GM18870 (cell line): Measurements from ENCODE around the gene ZNF469.
"Not testable (repeated sequence)": the region's sequence is repeated elsewhere in the genome, so short reads cannot be mapped to it uniquely, and the experiment has no call there.

Experiments
- ATAC-seq: cut with Tn5 transposase; IDR thresholded peaks from one replicate; pipeline ENCODE4 v1.9.1; 2021; ENCODE audit warnings: moderate library complexity; ENCODE audit not compliant: unreplicated experiment

Gene ZNF469

DNA sequence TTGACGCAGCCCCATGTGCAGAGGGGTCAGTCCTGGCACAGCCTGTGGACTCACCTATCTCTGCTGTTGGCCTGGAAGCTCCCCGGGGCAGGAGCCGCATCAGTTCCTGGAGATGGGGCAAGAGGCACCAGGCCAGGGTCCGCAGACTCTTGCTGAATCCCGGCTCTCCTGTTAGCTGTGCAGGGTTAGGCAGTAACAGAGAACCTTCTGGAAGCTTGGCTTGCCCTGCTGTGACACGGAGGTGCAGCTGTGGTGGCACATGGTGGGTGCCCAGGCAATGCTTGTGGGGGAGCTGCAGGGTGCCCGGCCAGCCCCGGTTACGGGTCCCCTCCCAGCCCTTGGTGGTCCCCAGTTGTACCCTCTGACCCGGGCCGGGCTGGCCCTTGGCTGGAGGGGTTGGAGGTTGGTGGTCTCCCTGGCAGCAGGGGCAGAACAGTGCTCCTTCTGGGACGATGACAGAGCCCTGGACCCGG, 26.0 kb upstream of the ZNF469 start:
- ATAC-seq = no peak

DNA sequence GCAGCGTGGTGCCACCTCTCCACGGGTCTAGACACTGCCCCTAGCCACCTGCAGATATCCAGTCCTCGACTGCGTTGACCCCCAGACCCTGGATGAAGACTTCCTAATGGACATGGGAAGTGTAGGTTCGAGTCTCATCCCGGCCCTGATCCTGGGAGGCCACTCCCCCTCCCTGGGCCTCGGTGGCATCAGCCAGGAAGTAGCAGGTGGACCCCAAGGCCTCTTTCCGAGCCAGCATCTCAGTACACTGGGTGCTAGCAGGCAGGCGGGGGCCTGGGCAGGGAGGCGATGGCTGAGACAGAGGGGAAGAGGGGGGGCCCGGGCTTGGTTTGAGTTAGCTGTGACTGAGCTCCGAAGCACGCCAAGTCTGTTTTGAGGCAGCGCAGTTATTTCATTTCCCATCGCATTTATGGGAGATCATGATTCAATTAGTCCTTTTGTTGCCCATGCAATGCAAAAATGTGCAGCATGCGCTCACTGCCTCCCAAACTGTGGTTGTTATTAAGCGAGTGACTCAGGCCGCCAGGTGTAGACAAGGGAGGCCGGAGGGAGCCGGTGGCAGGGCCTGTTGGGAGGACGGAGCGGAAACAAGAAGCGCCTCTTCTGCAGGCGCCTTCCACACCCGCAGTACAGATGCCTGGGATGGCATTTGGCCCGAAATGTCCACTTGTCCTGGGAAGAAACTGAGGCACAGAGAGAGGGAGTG, 25.3 kb upstream of the ZNF469 start:
- no peak for ATAC-seq

DNA sequence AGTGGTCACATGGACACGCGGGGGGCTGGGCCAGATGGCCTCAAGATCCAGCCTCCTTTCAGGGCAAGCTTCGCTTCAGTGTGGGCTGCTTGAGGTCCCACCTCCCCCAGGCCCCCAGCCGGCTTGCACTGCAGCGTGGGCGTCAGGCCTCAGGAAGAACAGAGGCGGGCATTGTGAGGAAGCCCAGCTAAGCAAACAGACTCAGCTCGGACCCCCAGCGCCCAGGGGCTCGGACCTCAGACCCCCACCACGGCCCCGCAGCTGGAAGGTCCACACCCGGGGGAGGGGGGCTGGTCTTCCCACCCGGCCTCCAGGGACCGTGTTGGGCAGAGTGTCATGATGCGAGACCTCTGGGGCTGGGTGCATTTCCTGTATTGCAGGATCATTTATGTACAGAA, 24.7 kb upstream of the ZNF469 start:
- no peak for ATAC-seq

DNA sequence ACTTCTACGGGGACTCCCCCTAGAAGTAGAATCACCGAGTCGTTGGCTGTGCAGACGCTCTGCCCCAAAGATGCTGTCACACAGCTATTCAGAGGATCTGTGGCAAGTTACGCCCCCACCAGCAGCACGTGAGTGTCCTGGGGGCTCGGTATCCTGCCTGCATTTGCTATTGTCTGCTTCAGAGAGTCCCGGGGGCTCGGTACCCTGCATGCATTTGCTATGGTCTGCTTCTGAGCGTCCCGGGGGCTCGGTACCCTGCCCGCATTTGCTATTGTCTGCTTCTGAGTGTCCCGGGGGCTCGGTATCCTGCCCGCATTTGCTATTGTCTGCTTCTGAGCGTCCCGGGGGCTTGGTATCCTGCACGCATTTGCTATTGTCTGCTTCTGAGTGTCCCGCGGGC, 23.8 kb upstream of the ZNF469 start:
- ATAC-seq = no peak

DNA sequence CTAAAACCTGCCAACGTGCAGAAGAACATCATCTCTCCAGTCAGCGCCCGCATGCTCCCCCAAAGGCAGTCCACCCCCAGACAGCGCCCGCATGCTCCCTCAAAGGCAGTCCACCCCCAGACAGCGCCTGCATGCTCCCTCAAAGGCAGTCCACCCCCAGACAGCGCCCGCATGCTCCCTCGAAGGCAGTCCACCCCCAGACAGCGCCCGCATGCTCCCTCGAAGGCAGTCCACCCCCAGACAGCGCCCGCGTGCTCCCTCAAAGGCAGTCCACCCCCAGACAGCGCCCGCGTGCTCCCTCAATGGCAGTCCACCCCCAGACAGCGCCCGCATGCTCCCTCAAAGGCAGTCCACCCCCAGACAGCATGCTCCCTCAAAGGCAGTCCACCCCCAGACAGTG, 22.4 kb upstream of the ZNF469 start:
- not testable (repeated sequence) for ATAC-seq

DNA sequence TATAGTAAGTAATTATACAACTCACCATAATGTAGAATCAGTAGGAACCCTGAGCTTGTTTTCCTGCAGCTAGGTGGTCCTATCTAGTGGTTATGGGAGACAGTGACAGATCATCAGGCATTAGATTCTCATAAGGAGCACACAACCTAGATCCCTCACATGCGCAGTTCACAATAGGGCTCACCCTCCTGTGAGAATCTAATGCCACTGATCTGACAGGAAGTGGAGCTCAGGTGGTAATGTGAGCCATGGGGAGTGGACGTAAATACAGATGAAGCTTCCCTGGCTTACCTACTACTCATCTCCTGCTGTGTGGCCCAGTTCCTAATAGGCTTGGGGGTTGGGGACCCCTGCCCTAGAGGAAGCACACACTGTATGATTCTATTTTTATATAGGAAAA, 21.8 kb upstream of the ZNF469 start:
- no peak for ATAC-seq

DNA sequence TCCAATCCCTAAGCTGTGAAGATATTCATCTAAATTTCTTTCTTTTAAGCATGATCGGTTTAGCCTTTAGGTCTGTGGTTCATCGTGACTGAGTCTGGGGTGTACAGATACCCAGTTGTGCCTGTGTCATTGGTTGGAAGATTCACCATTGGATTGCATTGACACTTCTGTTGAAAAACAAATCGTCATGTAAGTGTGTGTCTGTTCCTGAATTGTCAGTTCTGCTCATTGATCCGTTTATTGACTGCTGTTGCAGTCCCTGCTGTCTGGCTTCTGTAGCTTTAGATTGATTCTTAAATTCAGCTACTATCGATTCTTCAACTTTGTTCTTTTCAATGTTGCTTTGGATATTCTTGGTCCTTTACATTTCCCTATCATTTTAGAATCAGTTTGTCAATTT, 21.0 kb upstream of the ZNF469 start:
- ATAC-seq = no peak

DNA sequence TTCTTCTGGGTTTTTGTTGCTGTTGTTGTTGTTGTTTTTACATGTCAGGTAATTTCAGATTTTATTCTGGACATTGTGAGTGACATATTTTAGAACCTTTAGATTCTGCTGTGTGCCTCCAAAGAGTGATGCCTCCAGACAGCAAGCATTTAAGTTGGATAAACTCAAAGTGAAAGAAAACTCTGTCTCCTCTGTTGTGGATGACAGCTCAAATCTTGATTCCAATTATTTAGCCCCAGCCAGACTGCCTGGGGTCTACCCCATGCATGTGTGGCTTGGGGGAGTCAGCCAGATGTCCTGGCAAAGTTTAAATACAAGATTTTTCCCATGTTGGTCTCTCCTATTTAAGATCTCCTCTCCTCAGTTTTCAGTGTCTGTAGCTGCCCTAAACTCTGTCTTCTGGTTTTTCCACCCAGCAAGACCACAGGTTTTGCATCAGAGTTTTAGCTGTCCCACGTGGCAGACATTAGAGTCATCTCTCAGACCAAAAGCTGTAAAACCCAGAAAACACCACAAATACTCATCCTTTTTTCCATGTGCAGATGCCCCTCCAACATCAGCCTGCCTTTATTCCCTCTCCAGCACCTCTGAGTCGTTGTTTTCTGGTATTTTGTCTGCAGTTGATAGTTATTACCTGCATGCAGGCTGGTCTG, 19.4 kb upstream of the ZNF469 start:
- no peak for ATAC-seq

DNA sequence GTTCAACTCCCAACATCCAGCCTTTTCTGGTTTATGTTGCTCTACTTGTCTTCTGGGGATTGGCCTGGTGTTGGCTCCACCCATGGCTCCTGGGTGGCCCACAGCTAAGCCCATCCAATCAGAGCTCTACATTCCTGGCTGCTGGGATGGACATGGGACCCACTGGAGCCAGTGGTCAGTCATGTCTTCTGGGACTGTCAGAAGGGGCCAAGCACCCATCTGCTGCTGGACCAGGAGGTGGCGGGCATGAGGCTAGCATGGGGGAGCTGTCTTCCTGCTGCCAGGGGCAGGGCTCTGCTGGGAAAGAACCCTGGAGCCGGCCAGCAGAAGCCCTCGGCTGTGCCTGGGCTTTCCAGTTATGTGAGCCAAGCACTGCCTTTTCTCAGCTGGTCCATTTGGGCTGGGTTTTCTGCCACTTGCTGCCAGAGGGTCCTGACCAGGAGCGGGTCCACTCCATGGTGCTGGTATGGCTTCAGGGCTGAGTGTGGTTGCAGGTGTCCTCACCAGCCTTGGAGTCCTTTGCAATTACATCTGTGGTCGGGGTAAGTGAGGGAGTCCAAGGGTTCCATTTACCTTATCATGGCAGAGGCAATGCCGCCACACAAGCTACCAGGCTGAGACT, 17.4 kb upstream of the ZNF469 start:
- ATAC-seq = no peak

DNA sequence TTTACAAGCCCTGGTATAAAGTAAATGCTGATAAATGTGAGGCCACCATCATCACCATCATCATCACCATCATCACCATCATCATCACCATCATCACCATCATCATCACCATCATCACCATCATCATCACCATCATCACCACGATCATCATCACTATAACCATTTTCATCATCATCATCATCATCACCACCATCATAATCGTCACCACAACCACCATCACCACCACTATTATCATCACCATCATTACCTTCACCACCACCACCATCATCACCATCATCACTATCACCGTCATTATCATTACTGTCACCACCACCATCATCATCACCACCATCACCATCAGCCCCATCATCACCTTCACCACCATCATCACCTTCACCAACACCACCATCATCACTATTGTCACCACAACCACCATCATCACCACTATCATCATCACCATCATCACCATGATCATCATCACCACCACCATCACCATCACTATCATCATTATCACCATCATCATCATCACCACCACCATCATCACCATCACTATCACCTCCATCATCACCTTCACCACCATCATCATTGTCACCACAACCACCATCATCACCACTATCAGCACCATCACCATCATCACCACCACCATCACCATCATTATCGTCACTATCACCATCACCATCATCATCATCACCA, 16.6 kb upstream of the ZNF469 start:
- ATAC-seq = no peak

DNA sequence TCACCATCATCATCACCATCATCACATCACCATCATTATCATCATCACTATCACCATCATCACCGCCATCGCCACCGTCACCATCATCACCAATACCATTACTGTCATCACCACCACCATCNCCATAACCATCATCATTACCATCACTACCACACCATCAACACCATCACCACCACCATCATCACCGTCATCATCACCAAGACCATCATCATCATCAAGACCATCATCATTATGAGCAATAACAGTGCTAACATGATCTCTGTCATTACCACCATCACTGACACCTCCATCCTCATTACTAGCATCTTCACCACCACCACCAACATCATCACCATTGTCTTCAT, 16.1 kb upstream of the ZNF469 start:
- no peak for ATAC-seq

DNA sequence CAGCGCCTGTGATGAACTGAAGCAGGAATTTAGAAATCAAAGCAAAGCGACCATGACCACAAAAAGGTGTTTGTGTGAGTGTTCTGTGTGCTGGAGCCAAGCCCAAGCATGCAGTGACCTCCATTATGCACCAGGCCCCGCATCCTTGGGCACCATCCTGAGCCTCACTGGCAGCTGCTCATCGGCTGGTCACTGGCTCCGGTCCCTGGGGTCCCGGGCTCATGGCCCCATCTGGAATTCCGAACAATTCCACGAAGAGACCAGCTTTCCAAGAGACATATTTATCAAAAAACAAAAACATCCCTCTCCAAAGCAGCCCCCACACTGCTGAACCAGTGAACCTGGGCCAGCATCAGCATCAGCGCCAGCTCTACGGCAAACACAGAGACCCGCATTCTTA, 15.2 kb upstream of the ZNF469 start:
- no peak for ATAC-seq

DNA sequence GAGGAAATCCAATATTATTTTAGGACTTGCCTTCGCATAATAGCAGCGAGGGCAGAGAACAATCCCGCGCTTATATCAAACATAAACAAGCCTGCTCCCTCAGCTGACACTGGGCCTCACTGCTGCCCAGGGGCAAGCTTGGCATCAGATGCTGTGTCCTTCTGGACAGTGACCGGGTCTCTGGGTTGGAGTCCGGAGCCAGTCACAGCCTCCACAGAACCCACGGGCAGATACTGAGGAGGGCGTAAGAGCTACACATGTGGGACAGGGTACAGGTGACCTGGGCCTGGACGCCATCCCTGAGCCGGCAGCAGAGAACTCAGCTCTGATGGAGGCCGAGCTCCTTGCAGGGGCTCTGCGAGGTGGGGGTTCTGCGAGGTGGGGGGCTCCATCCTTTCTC, 14.7 kb upstream of the ZNF469 start:
- ATAC-seq = no peak

DNA sequence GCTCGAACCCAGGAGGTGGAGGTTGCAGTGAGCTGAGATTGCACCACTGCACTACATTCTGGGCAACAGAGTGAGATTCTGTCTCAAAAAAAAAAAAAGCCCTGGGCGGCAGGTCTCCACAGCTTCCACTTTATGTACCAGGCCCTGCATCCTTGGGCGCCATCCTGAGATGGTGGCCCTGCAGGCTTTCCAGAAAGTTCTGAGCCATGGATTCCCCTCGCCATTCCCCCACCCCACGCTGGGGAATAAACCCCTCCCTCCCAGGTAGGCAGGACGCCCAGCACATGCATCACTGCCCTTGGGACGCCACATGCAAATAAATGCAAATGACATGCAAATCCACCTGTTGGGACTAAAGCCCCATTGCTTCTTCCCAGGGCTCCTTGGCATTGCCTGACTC, 13.8 kb upstream of the ZNF469 start:
- no peak for ATAC-seq

DNA sequence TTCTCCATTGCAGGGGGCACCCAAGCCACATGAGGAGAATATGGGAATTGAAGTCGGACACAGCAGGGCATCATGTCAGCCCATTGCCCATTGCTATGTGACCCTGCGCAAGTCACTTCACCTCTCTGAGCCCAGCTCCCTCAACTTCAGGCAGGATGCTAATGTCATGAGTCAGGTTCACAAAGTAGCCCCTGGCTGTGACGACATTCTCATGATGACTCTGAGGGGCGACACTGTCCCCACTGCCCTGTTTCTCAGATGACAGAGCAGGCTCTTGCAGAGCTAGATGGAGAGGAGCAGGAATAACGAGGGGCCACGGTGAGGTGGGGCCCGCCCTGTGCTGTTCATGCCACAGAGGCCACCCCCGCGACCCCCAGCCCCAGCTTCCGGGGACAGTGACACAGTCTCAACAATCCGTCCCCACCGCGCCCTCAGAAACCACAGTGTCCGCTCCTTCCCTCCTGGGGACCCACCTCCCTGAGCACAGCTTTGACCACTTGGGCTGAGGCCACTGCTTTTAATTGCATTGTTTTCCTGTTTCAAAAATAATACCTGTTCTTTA, 13.2 kb upstream of the ZNF469 start:
- no peak for ATAC-seq

DNA sequence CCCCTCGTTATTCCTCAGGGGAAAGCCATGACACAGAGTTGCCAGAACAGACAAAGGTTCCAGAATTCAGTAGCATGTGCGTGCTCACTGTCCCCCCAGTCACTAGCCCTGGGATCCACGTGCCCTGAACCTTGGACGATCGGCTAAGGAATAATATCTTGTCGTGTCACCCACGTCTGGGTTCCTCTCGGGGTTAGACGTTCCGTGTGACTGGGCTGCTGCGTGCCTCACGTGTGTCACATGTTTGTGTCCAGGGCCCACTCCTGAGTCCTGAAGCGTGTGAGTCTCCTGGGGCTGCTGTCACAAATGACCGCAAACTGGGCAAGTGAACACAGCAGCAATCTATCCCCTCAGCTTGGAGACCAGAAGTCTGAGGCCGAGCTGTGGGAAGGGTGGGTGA, 12.4 kb upstream of the ZNF469 start:
- no peak for ATAC-seq

DNA sequence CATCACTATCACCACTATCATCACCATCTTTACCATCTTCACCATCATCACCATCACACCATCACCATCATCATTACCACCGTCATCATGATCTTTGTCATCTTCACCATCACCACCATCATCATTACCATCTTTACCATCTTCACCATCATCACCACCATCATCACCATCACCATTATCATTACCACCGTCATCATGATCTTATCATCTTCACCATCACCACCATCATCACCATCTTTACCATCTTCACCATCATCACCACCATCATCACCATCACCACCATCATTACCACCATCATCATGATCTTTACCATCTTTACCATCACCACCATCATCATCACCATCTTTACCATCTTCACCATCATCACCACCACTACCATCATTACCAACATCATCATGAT, 10.2 kb upstream of the ZNF469 start:
- no peak for ATAC-seq

DNA sequence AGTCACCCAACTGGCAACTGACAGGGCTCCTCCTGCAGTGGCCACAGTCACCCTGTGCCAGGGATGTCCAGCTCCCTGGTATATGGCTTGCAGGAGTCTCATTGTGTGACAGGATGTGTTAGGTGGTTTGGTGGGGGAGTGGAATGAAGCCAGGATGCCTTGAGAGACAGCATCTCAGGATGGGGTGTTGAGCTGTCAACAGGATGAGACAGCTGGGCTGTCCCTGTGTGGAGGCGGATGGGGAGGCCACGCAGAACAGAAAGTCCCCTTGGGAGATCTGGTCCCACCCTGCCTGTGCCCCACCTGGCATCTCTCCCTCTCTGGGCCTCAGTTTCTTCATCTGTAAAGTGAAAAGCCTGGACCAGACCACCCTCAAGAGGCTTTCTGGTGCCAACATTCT, 9.5 kb upstream of the ZNF469 start:
- no peak for ATAC-seq

DNA sequence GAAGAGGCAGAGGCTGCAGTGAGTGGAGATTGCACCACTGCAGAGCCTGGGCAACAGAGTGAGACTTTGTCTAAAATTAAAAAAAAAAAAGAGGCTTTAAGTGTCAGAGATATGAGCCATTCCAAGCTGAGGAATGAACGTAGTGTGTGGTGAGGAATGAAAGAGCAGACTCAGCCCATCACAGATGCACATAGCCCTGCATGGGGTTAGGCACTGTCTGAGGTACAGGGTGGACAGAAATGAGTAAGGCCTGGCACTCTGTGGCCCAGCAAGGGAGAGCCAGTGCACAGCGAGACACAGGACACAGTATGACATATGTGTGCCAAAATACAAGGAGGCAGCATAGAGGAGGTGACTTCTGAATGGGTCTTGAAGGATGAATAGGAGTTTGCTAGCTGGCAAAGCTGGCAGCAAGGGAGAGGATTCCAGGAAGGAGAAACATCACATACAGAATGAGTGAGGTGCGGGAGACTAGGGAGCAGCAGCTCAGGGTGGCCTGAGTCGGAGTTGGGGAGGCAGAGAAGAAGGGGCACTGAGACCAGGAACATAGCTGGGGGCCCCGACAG, 8.7 kb upstream of the ZNF469 start:
- ATAC-seq = no peak

DNA sequence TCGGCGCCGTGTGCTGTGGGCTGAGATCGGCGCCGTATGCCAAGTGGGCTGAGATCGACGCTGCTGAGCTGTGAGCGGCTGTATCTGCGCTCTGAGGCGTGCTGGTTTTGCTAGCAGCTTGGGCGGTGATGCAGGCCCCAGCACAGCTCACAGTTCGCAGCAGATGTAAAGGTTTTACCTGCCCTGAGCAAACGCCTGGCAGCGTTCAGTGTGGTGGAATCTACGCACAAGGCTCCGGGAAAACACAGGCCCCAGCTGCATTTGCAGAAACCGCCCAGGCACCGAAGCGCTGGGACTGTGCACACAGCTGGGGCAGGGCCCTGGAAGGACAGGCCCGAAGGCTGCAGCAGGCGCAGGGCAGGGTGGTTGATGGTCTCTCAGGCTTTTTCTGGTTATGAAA, 8.0 kb upstream of the ZNF469 start:
- no peak for ATAC-seq

DNA sequence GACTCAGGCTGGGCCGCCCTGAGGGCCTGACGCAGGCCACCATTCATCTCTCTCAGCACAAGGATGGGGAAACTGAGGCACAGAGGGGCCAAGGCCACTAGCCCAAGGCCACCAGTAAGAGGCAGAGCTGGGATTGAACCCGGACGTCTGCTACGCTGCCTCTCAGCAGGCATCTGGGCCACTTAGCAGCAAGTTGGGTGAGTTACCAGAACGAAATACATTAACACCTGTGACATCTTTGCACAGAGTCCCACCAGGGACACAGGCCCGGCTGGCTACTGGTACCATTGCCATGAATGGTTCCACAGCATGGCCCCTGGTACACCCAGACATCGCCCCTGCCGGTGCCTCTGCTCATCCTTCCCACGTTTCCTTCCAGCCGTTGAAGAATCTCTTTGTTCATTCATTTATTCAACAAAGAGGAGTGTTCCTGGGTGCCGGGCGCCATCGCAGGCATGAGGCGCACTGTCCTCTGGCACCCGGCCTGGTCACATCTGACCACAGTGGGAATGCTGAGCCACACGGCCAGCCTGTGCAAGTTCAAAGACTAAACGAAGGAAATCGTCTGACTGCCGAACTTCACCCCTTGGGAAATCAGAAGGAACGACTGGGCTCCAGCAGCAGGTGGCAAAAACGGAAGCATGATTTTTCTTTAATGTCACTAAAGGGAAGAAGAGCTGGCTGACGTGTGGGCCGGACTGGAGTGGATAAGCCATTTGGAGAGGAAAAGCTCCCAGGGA, 7.4 kb upstream of the ZNF469 start:
- ATAC-seq = no peak
